ENCODE results near the gene LEMD3. TPM values are rescaled to one million over a fixed set of nuclear protein-coding genes. Genes with fewer than 3 reads are reported as not detected.

LEMD3 gene
- polyA plus RNA-seq, 2 donors = 5.6 to 5.9 TPM

DNA sequence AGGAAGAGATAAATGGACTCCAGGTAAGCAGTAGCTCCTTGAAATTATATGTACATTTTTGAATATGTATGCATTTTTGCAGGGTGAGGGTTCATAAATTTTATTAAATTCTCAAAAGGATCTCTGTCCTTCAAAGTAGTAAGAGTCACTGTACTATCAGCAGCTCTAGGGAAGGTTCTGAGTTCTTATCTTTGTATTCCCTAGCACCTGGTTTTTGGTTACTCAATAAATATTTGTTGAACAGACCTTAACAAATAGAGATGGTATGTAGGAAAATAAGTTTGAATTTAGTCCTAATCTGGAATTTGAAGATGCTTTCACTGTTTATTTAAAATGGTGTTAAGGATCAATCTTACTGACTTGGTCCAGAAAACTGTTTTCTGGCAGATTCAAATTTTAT lies 18.3 kb downstream of the LEMD3 start:
- H3K4me3 ChIP-seq (ENCODE audit: low read depth in 1 of 2, low read length in 2 of 2) = no peak overlapping the region
- no peaks in the 10 kb centered on the region for H3K9me3 ChIP-seq (ENCODE audit: control insufficient read depth in 2 of 2, insufficient read depth in 1 of 2, low read depth in 1 of 2, low read length in 1 of 2)
- no peak overlapping the region for H3K27ac ChIP-seq (ENCODE audit: low read depth in 2 of 2, low read length in 1 of 2)
- no peaks in the 10 kb centered on the region for H3K4me1 ChIP-seq (ENCODE audit: control insufficient read depth in 2 of 2, insufficient read depth in 2 of 2, low read length in 1 of 2)
- no peaks in the 10 kb centered on the region for H3K27me3 ChIP-seq (ENCODE audit: control insufficient read depth in 1 of 2, insufficient read depth in 2 of 2, low read length in 2 of 2)
- no peaks in the 10 kb centered on the region for H3K36me3 ChIP-seq (ENCODE audit: control insufficient read depth in 2 of 2, insufficient read depth in 2 of 2, low read length in 1 of 2)

DNA sequence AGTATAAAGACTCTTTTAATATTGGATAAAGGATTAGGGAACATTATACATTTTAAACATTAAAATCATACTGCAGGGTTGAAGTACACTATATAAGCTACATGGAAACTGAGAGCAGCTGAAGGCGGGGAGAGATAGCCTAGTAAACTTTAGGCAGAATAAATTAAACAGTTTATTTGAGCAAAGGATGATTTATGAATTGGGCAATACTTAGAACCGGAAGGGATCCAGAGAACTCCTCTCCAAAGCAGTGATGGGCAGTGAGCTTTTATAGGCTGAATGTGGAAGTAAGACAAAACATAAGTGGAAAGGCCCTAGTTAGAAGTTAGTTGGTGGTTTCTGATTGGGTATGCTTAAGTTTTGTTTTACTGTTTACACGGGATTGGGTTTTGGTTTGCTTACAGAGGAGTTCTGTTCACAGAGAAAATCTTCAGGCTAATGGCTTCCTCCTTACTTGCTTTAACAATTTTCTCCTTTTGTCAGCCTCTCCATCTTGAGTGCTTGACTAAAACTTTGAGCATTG lies 18.9 kb downstream of the LEMD3 start:
- no peaks in the 10 kb centered on the region for H3K9me3 ChIP-seq (ENCODE audit: control insufficient read depth in 2 of 2, insufficient read depth in 1 of 2, low read depth in 1 of 2, low read length in 1 of 2)
- no peaks in the 10 kb centered on the region for H3K27me3 ChIP-seq (ENCODE audit: control insufficient read depth in 1 of 2, insufficient read depth in 2 of 2, low read length in 2 of 2)
- WGBS, 2 donors = 65 to 67% methylated on average over 3 of the region's 3 CpGs
- H3K36me3 ChIP-seq (ENCODE audit: control insufficient read depth in 2 of 2, insufficient read depth in 2 of 2, low read length in 1 of 2) = no peaks in the 10 kb centered on the region
- H3K4me1 ChIP-seq (ENCODE audit: control insufficient read depth in 2 of 2, insufficient read depth in 2 of 2, low read length in 1 of 2) = no peaks in the 10 kb centered on the region
- no peak overlapping the region for H3K4me3 ChIP-seq (ENCODE audit: low read depth in 1 of 2, low read length in 2 of 2)
- no peak overlapping the region for H3K27ac ChIP-seq (ENCODE audit: low read depth in 2 of 2, low read length in 1 of 2)

DNA sequence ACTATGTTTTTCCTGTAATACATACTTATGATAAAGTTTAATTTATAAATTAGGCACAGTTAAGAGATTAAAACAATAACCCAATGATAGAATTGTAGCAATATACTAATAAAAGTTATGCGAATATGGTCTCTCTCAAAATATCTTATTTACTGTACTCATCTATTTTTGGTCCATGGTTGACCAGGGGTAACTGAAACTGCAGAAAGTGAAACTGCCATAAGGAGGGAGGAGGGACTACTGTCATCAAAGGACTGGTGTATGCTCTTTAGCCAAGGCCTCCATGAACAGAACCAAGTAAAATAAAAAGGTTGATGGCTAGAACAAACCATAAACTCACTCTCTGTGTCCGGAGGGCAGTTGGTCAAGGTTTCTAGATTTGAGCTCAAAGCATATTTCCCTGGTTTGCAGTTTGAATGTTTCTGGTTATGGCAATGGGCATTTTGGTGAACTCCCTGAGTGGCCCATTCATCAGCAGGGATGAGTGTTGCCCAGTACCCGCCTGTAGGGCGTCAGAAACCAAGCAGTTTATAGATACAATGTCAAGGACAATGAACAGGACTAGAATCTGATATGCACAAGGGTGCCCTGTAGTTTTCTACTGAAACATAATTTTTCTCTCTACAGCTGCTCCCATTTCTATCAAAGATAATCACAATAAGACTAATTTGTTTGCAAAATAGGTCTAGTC lies 19.8 kb downstream of the LEMD3 start:
- Histone ChIP-seq H3K9me3 (ENCODE audit: control insufficient read depth in 2 of 2, insufficient read depth in 1 of 2, low read depth in 1 of 2, low read length in 1 of 2) (no peaks in the 10 kb centered on the region), H3K27ac (ENCODE audit: low read depth in 2 of 2, low read length in 1 of 2) (no peak overlapping the region), H3K4me3 (ENCODE audit: low read depth in 1 of 2, low read length in 2 of 2) (no peak overlapping the region), H3K4me1 (ENCODE audit: control insufficient read depth in 2 of 2, insufficient read depth in 2 of 2, low read length in 1 of 2) (no peaks in the 10 kb centered on the region), H3K27me3 (ENCODE audit: control insufficient read depth in 1 of 2, insufficient read depth in 2 of 2, low read length in 2 of 2) (no peaks in the 10 kb centered on the region), H3K36me3 (ENCODE audit: control insufficient read depth in 2 of 2, insufficient read depth in 2 of 2, low read length in 1 of 2) (no peaks in the 10 kb centered on the region)
- WGBS, 2 donors = 87 to 93% methylated on average over 4 of the region's 4 CpGs

DNA sequence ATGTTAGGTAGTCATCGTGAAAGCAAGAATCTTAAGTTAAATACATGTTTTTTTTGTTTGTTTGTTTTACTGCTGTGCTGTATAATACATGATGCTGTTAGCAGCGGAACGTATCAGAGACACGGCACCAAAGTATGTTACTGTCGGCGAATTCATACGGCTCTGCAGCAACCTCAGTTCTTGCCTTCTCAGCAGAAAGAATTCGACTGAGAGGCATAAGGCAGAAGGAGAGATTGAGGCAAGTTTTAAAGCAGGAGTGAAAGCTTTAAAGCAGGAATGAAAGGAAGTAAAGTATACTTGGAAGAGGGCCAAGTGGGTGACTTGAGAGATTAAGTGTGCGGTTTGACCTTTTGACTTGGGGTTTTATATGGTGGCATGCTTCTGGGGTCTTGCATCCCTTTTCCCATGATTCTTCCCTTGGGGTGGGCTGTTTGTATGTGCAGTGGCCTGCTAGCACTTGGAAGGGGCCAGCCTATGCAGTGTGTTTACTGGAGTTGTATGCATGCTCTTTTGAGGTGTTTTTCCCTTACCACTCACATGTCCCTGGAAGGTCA lies 23.7 kb downstream of the LEMD3 start:
- H3K4me1 ChIP-seq (ENCODE audit: control insufficient read depth in 2 of 2, insufficient read depth in 2 of 2, low read length in 1 of 2) = no peaks in the 10 kb centered on the region
- no peaks in the 10 kb centered on the region for H3K27me3 ChIP-seq (ENCODE audit: control insufficient read depth in 1 of 2, insufficient read depth in 2 of 2, low read length in 2 of 2)
- WGBS, 2 donors = 52 to 71% methylated on average over 9 of the region's 9 CpGs
- H3K9me3 ChIP-seq (ENCODE audit: control insufficient read depth in 2 of 2, insufficient read depth in 1 of 2, low read depth in 1 of 2, low read length in 1 of 2) = no peaks in the 10 kb centered on the region
- no peak overlapping the region for H3K4me3 ChIP-seq (ENCODE audit: low read depth in 1 of 2, low read length in 2 of 2)
- H3K36me3 ChIP-seq (ENCODE audit: control insufficient read depth in 2 of 2, insufficient read depth in 2 of 2, low read length in 1 of 2) = no peaks in the 10 kb centered on the region
- H3K27ac ChIP-seq (ENCODE audit: low read depth in 2 of 2, low read length in 1 of 2) = no peak overlapping the region

DNA sequence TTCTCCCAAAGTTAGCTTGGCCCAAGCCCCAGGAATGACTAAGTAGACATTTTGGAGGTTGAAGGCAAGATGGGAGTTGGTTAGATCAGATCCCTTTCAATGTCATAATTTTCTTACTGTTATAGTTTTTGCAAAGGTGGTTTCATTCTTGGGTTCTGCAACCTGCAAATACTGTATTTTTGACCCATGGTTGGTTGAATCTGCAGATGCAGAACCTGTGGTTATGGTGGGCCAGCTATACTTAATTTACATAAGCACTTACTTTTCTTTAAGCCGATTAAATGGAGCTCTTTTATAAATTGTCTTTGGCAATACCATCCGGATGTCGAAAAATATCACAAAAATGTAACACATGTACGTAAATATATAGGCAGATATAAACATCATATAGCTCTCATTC lies 25.6 kb downstream of the LEMD3 start:
- Histone ChIP-seq H3K4me1 (ENCODE audit: control insufficient read depth in 2 of 2, insufficient read depth in 2 of 2, low read length in 1 of 2) (no peaks in the 10 kb centered on the region), H3K4me3 (ENCODE audit: low read depth in 1 of 2, low read length in 2 of 2) (no peak overlapping the region), H3K36me3 (ENCODE audit: control insufficient read depth in 2 of 2, insufficient read depth in 2 of 2, low read length in 1 of 2) (no peaks in the 10 kb centered on the region), H3K27me3 (ENCODE audit: control insufficient read depth in 1 of 2, insufficient read depth in 2 of 2, low read length in 2 of 2) (no peaks in the 10 kb centered on the region), H3K27ac (ENCODE audit: low read depth in 2 of 2, low read length in 1 of 2) (no peak overlapping the region), H3K9me3 (ENCODE audit: control insufficient read depth in 2 of 2, insufficient read depth in 1 of 2, low read depth in 1 of 2, low read length in 1 of 2) (no peaks in the 10 kb centered on the region)
- 96 to 98% methylated on average over 4 of the region's 4 CpGs for WGBS, 2 donors

DNA sequence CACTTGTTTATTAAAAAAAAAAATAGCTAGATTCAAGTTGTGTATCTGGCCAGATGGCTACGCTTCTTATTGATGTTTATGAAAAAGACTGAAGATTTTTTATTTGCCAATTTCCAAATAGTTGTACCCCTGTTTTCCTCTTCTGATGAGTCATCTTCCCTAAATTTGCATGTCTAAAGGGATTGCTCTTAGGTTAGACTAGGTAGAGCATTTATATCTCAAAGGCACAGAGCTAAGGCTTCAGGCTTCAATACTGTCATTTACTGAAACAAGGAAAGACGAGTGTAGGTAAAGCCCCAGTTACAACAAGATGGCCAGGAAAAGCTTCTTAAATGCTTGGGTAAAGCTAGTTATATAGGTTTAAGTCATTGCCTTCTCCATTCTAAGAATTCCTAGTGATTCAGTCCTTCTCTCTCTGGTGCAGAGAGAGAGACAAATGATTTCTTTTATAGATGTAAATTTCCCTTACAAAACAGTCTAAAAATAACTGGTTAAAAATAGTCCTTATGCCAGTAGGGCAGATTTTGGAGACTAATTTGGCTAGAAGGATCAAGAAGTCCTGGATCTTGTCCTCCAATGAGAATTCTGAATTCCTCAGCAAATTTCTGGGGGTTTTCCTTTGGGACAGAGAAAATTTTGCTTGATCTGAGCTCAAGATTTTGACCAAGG lies 26.1 kb downstream of the LEMD3 start:
- H3K4me3 ChIP-seq (ENCODE audit: low read depth in 1 of 2, low read length in 2 of 2) = no peak overlapping the region
- H3K27me3 ChIP-seq (ENCODE audit: control insufficient read depth in 1 of 2, insufficient read depth in 2 of 2, low read length in 2 of 2) = no peaks in the 10 kb centered on the region
- 87 to 89% methylated on average over 2 of the region's 2 CpGs for WGBS, 2 donors
- H3K27ac ChIP-seq (ENCODE audit: low read depth in 2 of 2, low read length in 1 of 2) = no peak overlapping the region
- no peaks in the 10 kb centered on the region for H3K4me1 ChIP-seq (ENCODE audit: control insufficient read depth in 2 of 2, insufficient read depth in 2 of 2, low read length in 1 of 2)
- H3K9me3 ChIP-seq (ENCODE audit: control insufficient read depth in 2 of 2, insufficient read depth in 1 of 2, low read depth in 1 of 2, low read length in 1 of 2) = no peaks in the 10 kb centered on the region
- H3K36me3 ChIP-seq (ENCODE audit: control insufficient read depth in 2 of 2, insufficient read depth in 2 of 2, low read length in 1 of 2) = no peaks in the 10 kb centered on the region

DNA sequence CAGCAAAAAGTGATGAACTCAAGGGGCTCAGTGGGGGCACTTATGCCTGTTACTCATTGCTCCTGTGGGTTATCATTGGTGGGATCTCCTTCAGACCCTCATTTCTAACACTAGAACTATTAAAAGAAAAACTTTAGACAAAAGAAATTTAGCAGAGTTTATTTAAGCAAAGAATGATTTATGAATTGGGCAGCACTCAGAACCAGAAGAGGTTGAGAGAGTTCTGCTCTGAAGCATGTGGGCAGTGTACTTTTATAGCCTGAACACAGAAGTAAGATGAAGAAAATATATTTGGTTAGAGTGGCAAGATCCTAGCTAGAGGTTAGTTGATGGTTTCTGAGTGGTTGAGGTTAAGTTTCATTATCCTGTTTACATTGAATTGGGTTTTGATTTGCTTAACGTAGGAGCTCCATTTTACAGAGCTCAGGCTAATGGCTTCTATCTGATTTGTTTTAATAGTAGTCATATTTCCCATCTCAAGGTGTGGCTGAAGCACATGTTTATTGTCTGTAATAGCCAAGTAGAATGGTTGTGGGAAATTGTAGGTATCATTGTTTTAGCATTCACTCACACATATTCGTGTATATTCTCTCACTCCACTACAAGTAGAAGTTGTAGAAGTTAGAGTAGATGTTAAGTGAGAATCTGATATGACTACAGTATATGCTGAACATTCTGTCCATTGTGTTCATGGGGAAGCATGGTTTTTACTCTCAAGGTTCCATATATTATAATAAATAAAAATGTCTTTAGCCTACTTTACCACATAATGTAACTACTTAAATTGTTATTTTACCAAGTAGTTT lies 27.6 kb downstream of the LEMD3 start:
- Histone ChIP-seq H3K27ac (ENCODE audit: low read depth in 2 of 2, low read length in 1 of 2) (no peak overlapping the region), H3K4me3 (ENCODE audit: low read depth in 1 of 2, low read length in 2 of 2) (no peak overlapping the region), H3K4me1 (ENCODE audit: control insufficient read depth in 2 of 2, insufficient read depth in 2 of 2, low read length in 1 of 2) (no peaks in the 10 kb centered on the region), H3K36me3 (ENCODE audit: control insufficient read depth in 2 of 2, insufficient read depth in 2 of 2, low read length in 1 of 2) (no peaks in the 10 kb centered on the region), H3K9me3 (ENCODE audit: control insufficient read depth in 2 of 2, insufficient read depth in 1 of 2, low read depth in 1 of 2, low read length in 1 of 2) (no peaks in the 10 kb centered on the region), H3K27me3 (ENCODE audit: control insufficient read depth in 1 of 2, insufficient read depth in 2 of 2, low read length in 2 of 2) (no peaks in the 10 kb centered on the region)
- 88 to 92% methylated on average over 2 of the region's 2 CpGs for WGBS, 2 donors

DNA sequence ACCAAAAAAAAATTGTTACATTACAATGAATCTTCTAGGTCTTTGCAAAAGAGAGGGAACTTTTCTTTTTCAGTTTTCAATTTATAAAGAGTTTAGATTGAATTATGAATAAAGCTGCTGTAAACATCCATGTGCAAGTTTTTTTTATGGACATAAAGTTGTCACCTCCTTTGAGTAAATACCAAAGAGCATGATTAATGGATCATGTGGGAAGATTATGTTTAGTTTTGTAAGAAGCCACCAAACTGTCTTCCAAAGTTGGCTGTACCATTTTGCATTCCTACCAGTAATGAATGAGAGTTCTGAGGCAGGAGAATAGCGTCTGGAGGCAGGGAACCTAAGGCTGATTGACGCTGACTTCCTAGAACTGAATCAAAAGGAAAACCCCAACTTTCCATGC lies 30.2 kb downstream of the LEMD3 start:
- no peaks in the 10 kb centered on the region for H3K9me3 ChIP-seq (ENCODE audit: control insufficient read depth in 2 of 2, insufficient read depth in 1 of 2, low read depth in 1 of 2, low read length in 1 of 2)
- 93% methylated on average over 2 of the region's 2 CpGs for WGBS, 2 donors

DNA sequence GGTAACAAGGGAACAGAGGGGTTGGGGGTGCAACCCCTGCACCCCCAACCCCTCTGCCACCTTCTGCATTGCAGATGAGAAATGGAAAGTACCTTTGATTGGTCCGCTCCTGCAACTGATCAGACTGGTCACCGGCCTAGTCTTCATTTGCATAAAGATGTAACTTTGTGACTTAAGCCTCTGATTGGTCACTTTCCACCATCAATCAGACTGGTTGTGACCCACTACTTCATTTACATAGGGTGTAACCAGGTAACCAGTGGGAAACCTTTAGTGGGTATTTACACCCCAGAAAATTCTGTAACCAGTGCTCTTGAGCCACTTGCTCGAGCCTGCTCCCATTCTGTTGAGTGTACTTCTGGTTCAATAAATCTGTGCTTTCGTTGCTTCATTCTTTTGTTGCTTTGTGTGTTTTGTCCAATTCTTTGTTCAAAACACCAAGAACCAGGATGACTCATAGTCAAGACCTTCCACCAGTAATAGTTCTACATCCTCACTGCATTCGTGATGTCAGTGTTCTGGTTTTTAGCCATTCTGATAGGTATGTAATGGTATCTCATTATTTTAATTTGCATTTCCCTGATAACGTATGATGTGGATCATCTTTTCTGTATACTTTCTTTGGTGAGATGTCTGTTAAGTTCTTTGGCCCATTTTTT lies 30.8 kb downstream of the LEMD3 start:
- Histone ChIP-seq H3K27me3 (ENCODE audit: control insufficient read depth in 1 of 2, insufficient read depth in 2 of 2, low read length in 2 of 2) (no peaks in the 10 kb centered on the region), H3K27ac (ENCODE audit: low read depth in 2 of 2, low read length in 1 of 2) (no peak overlapping the region), H3K9me3 (ENCODE audit: control insufficient read depth in 2 of 2, insufficient read depth in 1 of 2, low read depth in 1 of 2, low read length in 1 of 2) (no peaks in the 10 kb centered on the region), H3K4me3 (ENCODE audit: low read depth in 1 of 2, low read length in 2 of 2) (no peak overlapping the region), H3K36me3 (ENCODE audit: control insufficient read depth in 2 of 2, insufficient read depth in 2 of 2, low read length in 1 of 2) (no peaks in the 10 kb centered on the region), H3K4me1 (ENCODE audit: control insufficient read depth in 2 of 2, insufficient read depth in 2 of 2, low read length in 1 of 2) (no peaks in the 10 kb centered on the region)
- WGBS, 2 donors = 87 to 92% methylated on average over 6 of the region's 6 CpGs

More for the DNA sequence above, 30.2 kb downstream of the LEMD3 start:
- H3K36me3 ChIP-seq (ENCODE audit: control insufficient read depth in 2 of 2, insufficient read depth in 2 of 2, low read length in 1 of 2) = no peaks in the 10 kb centered on the region
- H3K4me1 ChIP-seq (ENCODE audit: control insufficient read depth in 2 of 2, insufficient read depth in 2 of 2, low read length in 1 of 2) = no peaks in the 10 kb centered on the region
- no peak overlapping the region for H3K27ac ChIP-seq (ENCODE audit: low read depth in 2 of 2, low read length in 1 of 2)
- no peaks in the 10 kb centered on the region for H3K27me3 ChIP-seq (ENCODE audit: control insufficient read depth in 1 of 2, insufficient read depth in 2 of 2, low read length in 2 of 2)
- H3K4me3 ChIP-seq (ENCODE audit: low read depth in 1 of 2, low read length in 2 of 2) = no peak overlapping the region
